Muscle of leg (tissue), 11 donors: Measurements from ENCODE around the gene UGGT1. TPM values are rescaled to one million over a fixed set of nuclear protein-coding genes. Genes with fewer than 3 reads are reported as not detected.
"Not testable (repeated sequence)": the region's sequence is repeated elsewhere in the genome, so short reads cannot be mapped to it uniquely, and the experiment has no call there.

ENCODE experiments used
- DNase-seq: peaks from one replicate; pipeline ENCODE4 v3.0.0; 2013
- H3K27ac ChIP-seq: one replicate; pipeline ENCODE4 v1.5.1; 2013; ENCODE audit warnings: mild to moderate bottlenecking, low read length, control low read depth
- H3K27me3 ChIP-seq: one replicate; pipeline ENCODE4 v1.6.1; 2013; ENCODE audit warnings: low read length; ENCODE audit not compliant: control insufficient read depth, insufficient read depth
- H3K36me3 ChIP-seq: one replicate; pipeline ENCODE4 v1.6.1; 2013; ENCODE audit warnings: low read length; ENCODE audit not compliant: control insufficient read depth, insufficient read depth
- H3K4me1 ChIP-seq: one replicate; pipeline ENCODE4 v1.6.1; 2013; ENCODE audit warnings: low read length; ENCODE audit not compliant: control insufficient read depth, insufficient read depth
- H3K4me3 ChIP-seq: one replicate; pipeline ENCODE4 v1.5.1; 2013; ENCODE audit warnings: low read length, control low read depth
- H3K9me3 ChIP-seq: replicated peaks from 2 replicates; pipeline ENCODE4 v1.6.1; 2013; ENCODE audit warnings: low read depth, low read length; ENCODE audit not compliant: control insufficient read depth
- WGBS: methylation state at CpG from one replicate; pipeline ENCODE4 v1.1.5; 2013; ENCODE audit warnings: missing lambda C conversion rate; ENCODE audit not compliant: insufficient coverage; 5-methylcytosine and 5-hydroxymethylcytosine counted together
- polyA plus RNA-seq, 8 donors: library from polyadenylated mRNA; unstranded; fragments of 120-200 nt; gene quantifications; one replicate each; pipeline versions ENCODE4 v1.2.1 to v1.2.3, GENCODE V29; 2013; ENCODE audit warnings: inconsistent platforms in 1 of 8, low replicate concordance in 1 of 8; ENCODE audit not compliant: insufficient read length in 8 of 8, insufficient read depth in 1 of 8
- total RNA-seq: library from RNA; stranded (reverse); fragments of 120-200 nt; gene quantifications from one replicate; pipeline ENCODE4 v1.2.4, GENCODE V29; 2013

UGGT1 gene
- total and polyA plus RNA-seq, 9 donors = 16.2 to 36.0 (median 28.8) TPM

- Histone ChIP-seq H3K4me3 (no peak overlapping the region), H3K27me3 (no peaks in the 10 kb centered on the region), H3K36me3 (peaks cover 48% of the 10 kb centered on the region), H3K27ac (no peak overlapping the region), H3K9me3 (no peaks in the 10 kb centered on the region), H3K4me1 (no peaks in the 10 kb centered on the region)
- DNase-seq = no peak
- no CpG with 5 or more reads among the region's 3 CpGs for WGBS
Observed at GRCh38 chr2:128169497-128169896, 78.5 kb downstream of the UGGT1 start.

- H3K4me1 ChIP-seq = no peaks in the 10 kb centered on the region
- H3K27me3 ChIP-seq = no peaks in the 10 kb centered on the region
- H3K27ac ChIP-seq = no peak overlapping the region
- WGBS = 38% methylated on average over 1 of the region's 4 CpGs
- peaks cover 48% of the 10 kb centered on the region for H3K36me3 ChIP-seq
- no peak overlapping the region for H3K4me3 ChIP-seq
- no peaks in the 10 kb centered on the region for H3K9me3 ChIP-seq
- DNase-seq = no peak
Observed at GRCh38 chr2:128169933-128170709, 79.1 kb downstream of the UGGT1 start.

- WGBS = 64% methylated on average over 2 of the region's 6 CpGs
- H3K27ac ChIP-seq = no peak overlapping the region
- no peaks in the 10 kb centered on the region for H3K27me3 ChIP-seq
- H3K4me3 ChIP-seq = no peak overlapping the region
- no peaks in the 10 kb centered on the region for H3K9me3 ChIP-seq
- H3K36me3 ChIP-seq = peaks cover 47% of the 10 kb centered on the region
- no peak for DNase-seq
- no peaks in the 10 kb centered on the region for H3K4me1 ChIP-seq
Observed at GRCh38 chr2:128170776-128171175, 79.8 kb downstream of the UGGT1 start.

GRCh38 chr2:128172191-128172590 lies 81.2 kb downstream of the UGGT1 start:
- H3K36me3 ChIP-seq = peaks cover 46% of the 10 kb centered on the region
- H3K9me3 ChIP-seq = no peaks in the 10 kb centered on the region
- H3K27ac ChIP-seq = no peak overlapping the region
- DNase-seq = peak; percentile 25
- H3K4me1 ChIP-seq = no peaks in the 10 kb centered on the region
- H3K27me3 ChIP-seq = no peaks in the 10 kb centered on the region
- 90% methylated on average over 2 of the region's 5 CpGs for WGBS
- H3K4me3 ChIP-seq = no peak overlapping the region

- no CpG with 5 or more reads among the region's 4 CpGs for WGBS
- H3K27me3 ChIP-seq, DNase-seq, H3K27ac ChIP-seq, H3K9me3 ChIP-seq, H3K4me1 ChIP-seq, H3K4me3 ChIP-seq: not testable (repeated sequence)
- peaks cover 54% of the 10 kb centered on the region for H3K36me3 ChIP-seq
Observed at GRCh38 chr2:128174067-128174466, 83.1 kb downstream of the UGGT1 start.

GRCh38 chr2:128177315-128177714 lies 86.3 kb downstream of the UGGT1 start:
- H3K4me1 ChIP-seq = no peaks in the 10 kb centered on the region
- no peak for DNase-seq
- H3K4me3 ChIP-seq = no peak overlapping the region
- no peak overlapping the region for H3K27ac ChIP-seq
- H3K9me3 ChIP-seq = no peaks in the 10 kb centered on the region
- H3K27me3 ChIP-seq = no peaks in the 10 kb centered on the region
- peaks cover 58% of the 10 kb centered on the region for H3K36me3 ChIP-seq
- no CpG with 5 or more reads among the region's 3 CpGs for WGBS

- no peaks in the 10 kb centered on the region for H3K27me3 ChIP-seq
- no peak overlapping the region for H3K4me3 ChIP-seq
- H3K4me1 ChIP-seq = no peaks in the 10 kb centered on the region
- no peak overlapping the region for H3K27ac ChIP-seq
- DNase-seq = no peak
- WGBS = 100% methylated on average over 1 of the region's 8 CpGs
- peaks cover 60% of the 10 kb centered on the region for H3K36me3 ChIP-seq
- no peaks in the 10 kb centered on the region for H3K9me3 ChIP-seq
Observed at GRCh38 chr2:128178149-128178649, 87.2 kb downstream of the UGGT1 start.

- Histone ChIP-seq H3K9me3 (no peaks in the 10 kb centered on the region), H3K27ac (no peak overlapping the region), H3K27me3 (no peaks in the 10 kb centered on the region), H3K4me1 (no peaks in the 10 kb centered on the region), H3K4me3 (no peak overlapping the region), H3K36me3 (peaks cover 61% of the 10 kb centered on the region)
- peak; percentile 65 for DNase-seq
- WGBS = 79% methylated on average over 2 of the region's 9 CpGs
Observed at GRCh38 chr2:128178650-128179460, 87.9 kb downstream of the UGGT1 start.

- DNase-seq = no peak
- Histone ChIP-seq H3K27ac (no peak overlapping the region), H3K36me3 (peaks cover 58% of the 10 kb centered on the region), H3K27me3 (no peaks in the 10 kb centered on the region), H3K9me3 (no peaks in the 10 kb centered on the region), H3K4me1 (no peaks in the 10 kb centered on the region), H3K4me3 (no peak overlapping the region)
- 42% methylated on average over 2 of the region's 4 CpGs for WGBS
Observed at GRCh38 chr2:128179461-128179755, 88.4 kb downstream of the UGGT1 start.

GRCh38 chr2:128180031-128180430 lies 89.0 kb downstream of the UGGT1 start:
- H3K27ac ChIP-seq = no peak overlapping the region
- whole genome bisulfite sequencing = no CpG with 5 or more reads among the region's 4 CpGs

More at GRCh38 chr2:128180031-128180430, 89.0 kb downstream of the UGGT1 start:
- Histone ChIP-seq H3K4me3 (no peak overlapping the region), H3K27me3 (no peaks in the 10 kb centered on the region), H3K4me1 (no peaks in the 10 kb centered on the region), H3K36me3 (peaks cover 55% of the 10 kb centered on the region), H3K9me3 (no peaks in the 10 kb centered on the region)
- no peak for DNase-seq
